Esophagus muscularis mucosa (tissue), 4 donors: ENCODE data around the gene HDAC4. TPM values are rescaled to one million over a fixed set of nuclear protein-coding genes. Genes with fewer than 3 reads are reported as not detected.

Experiments used
- DNase-seq: peaks from one replicate; pipeline ENCODE4 v3.0.0-alpha.2; 2017; ENCODE audit errors: extremely low spot score
- H3K27ac ChIP-seq, 4 donors: fragments of 200-600 bp; sonication (generic); replicated peaks in 1 of 4; 1 replicate in 3 of 4; 2 replicates in 1 of 4; pipeline ENCODE4 v1.5.1; 2016 to 2019; ENCODE audit warnings: mild to moderate bottlenecking in 1 of 4
- H3K27me3 ChIP-seq, 4 donors: fragments of 200-600 bp; sonication (generic); one replicate each; pipeline versions ENCODE4 v1.5.1 to v1.6.0; 2016 to 2019
- H3K36me3 ChIP-seq, 4 donors: fragments of 200-600 bp; sonication (generic); one replicate each; pipeline ENCODE4 v1.5.1; 2016 to 2019
- H3K4me1 ChIP-seq, 4 donors: fragments of 200-600 bp; sonication (generic); one replicate each; pipeline ENCODE4 v1.5.1; 2016 to 2019
- H3K4me3 ChIP-seq, 4 donors: fragments of 200-600 bp; sonication (generic); 1 replicate in 2 of 4; 2 replicates in 2 of 4; pipeline ENCODE4 v1.5.1; 2016 to 2019; ENCODE audit warnings: mild to moderate bottlenecking in 4 of 4, moderate library complexity in 1 of 4
- H3K9me3 ChIP-seq, 4 donors: fragments of 200-600 bp; sonication (generic); 1 replicate in 3 of 4; 2 replicates in 1 of 4; pipeline ENCODE4 v1.5.1; 2016 to 2019
- EP300 ChIP-seq: sonication (generic); formaldehyde crosslinking; IDR thresholded peaks from one replicate; pipeline ENCODE4 v1.6.1; 2017; ENCODE audit warnings: antibody characterized with exemption
- POLR2A ChIP-seq: fragments of 450-650 bp; IDR thresholded peaks from one replicate; pipeline ENCODE4 v1.6.1; 2017; ENCODE audit warnings: antibody characterized with exemption, moderate library complexity, mild to moderate bottlenecking, low read depth
- POLR2AphosphoS5 ChIP-seq, 2 donors: sonication (generic); formaldehyde crosslinking; IDR thresholded peaks; one replicate each; pipeline ENCODE4 v1.6.1; 2017; ENCODE audit warnings: antibody characterized with exemption in 2 of 2
- WGBS: methylation state at CpG from one replicate; pipeline ENCODE4 v1.1.5; 2018; 5-methylcytosine and 5-hydroxymethylcytosine counted together
- intact Hi-C: fragments of 100-400 bp; cut with DNase I; formaldehyde crosslinking; loops from one replicate; pipeline ENCODE4 v1.15.1; 2023
- total RNA-seq, 4 donors: library from RNA; depleted of rRNA; stranded (reverse); fragments of >200 nt; gene quantifications; one replicate each; pipeline versions ENCODE4 v1.1.0 to v1.2.1, GENCODE V29; 2016
- TF ChIP-seq, protein P1 (sequence below), 3 experiments: fragments of 200-600 bp in 2 of 3; fragments of 450-650 bp in 1 of 3; sonication (generic) in 2 of 3; IDR thresholded peaks; one replicate each; pipeline ENCODE4 v1.5.1; 2017 to 2019; ENCODE audit warnings: antibody characterized with exemption in 3 of 3, mild to moderate bottlenecking in 2 of 3, moderate library complexity in 1 of 3

Gene HDAC4
- total RNA-seq, 4 donors from 2014 or later, result 59.4 to 119 (median 76.1) TPM

DNA sequence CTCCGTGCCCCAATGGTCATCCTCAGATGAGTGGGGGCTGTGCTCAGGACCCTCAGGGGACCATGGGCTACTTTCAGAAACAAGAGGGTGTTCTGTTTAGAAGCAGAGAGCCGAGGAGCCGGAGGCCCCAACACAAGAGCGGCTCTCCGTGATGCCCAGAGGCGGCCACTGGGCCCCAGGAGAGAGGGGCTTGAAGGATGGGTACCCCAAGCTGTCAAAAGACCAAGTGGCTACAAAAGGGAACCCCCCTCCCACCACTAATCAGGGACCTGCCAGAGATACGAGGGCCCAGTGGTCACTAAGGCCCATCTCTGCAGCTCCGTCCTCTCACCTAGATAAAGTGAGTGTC lies 93.6 kb downstream of the HDAC4 start:
- no peaks in the 10 kb centered on the region for H3K36me3 ChIP-seq
- no peaks in the 10 kb centered on the region for H3K9me3 ChIP-seq
- DNase-seq, result no peak
- peaks cover 90 to 100% (median 98%) of the 10 kb centered on the region in 4 donors for H3K4me1 ChIP-seq
- TF ChIP-seq, protein P1, sequence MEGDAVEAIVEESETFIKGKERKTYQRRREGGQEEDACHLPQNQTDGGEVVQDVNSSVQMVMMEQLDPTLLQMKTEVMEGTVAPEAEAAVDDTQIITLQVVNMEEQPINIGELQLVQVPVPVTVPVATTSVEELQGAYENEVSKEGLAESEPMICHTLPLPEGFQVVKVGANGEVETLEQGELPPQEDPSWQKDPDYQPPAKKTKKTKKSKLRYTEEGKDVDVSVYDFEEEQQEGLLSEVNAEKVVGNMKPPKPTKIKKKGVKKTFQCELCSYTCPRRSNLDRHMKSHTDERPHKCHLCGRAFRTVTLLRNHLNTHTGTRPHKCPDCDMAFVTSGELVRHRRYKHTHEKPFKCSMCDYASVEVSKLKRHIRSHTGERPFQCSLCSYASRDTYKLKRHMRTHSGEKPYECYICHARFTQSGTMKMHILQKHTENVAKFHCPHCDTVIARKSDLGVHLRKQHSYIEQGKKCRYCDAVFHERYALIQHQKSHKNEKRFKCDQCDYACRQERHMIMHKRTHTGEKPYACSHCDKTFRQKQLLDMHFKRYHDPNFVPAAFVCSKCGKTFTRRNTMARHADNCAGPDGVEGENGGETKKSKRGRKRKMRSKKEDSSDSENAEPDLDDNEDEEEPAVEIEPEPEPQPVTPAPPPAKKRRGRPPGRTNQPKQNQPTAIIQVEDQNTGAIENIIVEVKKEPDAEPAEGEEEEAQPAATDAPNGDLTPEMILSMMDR (IDR thresholded peaks at IDR 0.05), result no peak
- peak overlapping the region; percentile 82 to 92 (median 90) for H3K27ac ChIP-seq
- no peaks in the 10 kb centered on the region for H3K27me3 ChIP-seq
- 81% methylated on average over 7 of the region's 8 CpGs for WGBS
- H3K4me3 ChIP-seq, result peak overlapping the region; percentile 51 to 62 (median 54)
- intact Hi-C loops, result no loop called here

DNA sequence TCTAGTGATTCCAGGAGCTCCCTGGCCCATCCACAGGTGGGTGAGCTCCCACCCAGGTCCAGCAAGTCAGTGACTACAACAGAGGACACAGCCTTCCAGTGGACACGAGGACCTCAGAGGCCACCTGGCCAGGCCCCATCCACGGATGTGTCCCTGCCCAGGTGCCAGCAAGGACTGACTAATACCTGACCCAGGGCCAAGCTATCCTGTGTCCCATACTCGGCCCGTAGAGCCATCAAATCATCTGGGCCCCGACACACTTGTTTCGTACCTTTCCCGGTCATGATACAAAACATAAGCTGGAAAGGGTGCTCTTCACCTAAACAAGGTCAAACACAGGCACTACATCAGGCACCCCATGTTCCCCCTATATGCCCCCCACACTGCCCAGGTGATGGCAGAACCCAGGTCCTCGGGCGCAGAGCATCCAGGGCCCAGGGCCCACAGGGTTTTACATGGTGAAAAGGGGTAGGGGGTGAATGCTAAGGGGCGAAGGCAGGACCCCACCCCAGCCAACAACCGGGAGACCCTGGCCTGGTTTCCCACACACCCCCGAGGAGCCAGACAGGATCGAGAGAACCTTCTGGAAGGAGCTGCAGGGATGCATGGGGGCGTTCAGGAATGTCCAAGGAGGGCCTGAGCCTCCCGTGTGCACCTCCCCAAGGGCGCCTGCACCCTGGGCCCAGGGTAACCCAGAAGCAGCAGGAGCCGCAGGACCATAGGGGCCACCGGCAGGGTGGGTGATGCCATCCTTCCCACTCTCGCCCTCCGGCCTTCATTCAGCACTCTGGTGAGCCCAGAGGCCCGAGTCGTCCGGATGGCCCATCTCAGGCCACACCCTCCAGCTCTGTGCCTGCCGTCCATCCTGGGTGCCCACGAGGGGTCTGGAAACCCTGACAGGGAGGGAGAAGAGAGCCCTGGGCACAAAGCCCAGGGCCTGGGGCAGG lies 94.3 kb downstream of the HDAC4 start:
- intact Hi-C loops, result no loop called here
- 83% methylated on average over 13 of the region's 25 CpGs for WGBS

DNA sequence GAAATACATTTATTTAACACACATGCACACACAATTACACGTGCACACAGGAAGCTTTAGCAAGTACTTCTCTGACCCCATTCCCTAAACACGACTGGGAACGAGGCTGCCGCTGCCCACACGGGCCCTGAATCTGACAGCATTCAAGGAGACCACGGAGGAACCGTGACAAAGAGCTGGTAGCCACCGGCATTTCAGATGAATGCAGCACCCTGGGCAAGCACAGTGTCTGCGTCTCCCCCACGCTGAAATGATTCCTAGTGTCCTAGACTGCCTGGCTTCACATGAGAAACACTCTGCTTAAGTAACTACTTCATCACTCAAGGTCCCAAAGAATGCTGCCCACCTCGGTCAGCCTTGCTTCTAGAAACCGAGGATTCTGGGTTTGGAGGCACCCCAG lies 95.0 kb downstream of the HDAC4 start:
- DNase-seq, result no peak
- peaks cover 89 to 100% (median 98%) of the 10 kb centered on the region in 4 donors for H3K4me1 ChIP-seq
- TF ChIP-seq POLR2A (no peak), POLR2AphosphoS5 (IDR thresholded peaks at IDR 0.05) (peak; percentile 40 to 49), EP300 (no peak)
- TF ChIP-seq, protein P1 (IDR thresholded peaks at IDR 0.05), result no peak
- no peaks in the 10 kb centered on the region for H3K27me3 ChIP-seq
- 59% methylated on average over 12 of the region's 12 CpGs for WGBS
- peak overlapping the region; percentile 82 to 92 (median 90) for H3K27ac ChIP-seq
- intact Hi-C loops, result no loop called here
- peak overlapping the region; percentile 19 to 62 (median 52) for H3K4me3 ChIP-seq
- H3K9me3 ChIP-seq, result no peaks in the 10 kb centered on the region
- no peaks in the 10 kb centered on the region for H3K36me3 ChIP-seq

More for the DNA sequence above, 94.3 kb downstream of the HDAC4 start:
- H3K4me3 ChIP-seq, result peak overlapping the region; percentile 51 to 62 (median 54)
- no peak for DNase-seq
- no peaks in the 10 kb centered on the region for H3K27me3 ChIP-seq
- H3K9me3 ChIP-seq, result no peaks in the 10 kb centered on the region
- peaks cover 93 to 100% (median 98%) of the 10 kb centered on the region in 4 donors for H3K4me1 ChIP-seq
- TF ChIP-seq POLR2AphosphoS5 (IDR thresholded peaks at IDR 0.05), result no peak
- TF ChIP-seq POLR2A, result no peak
- TF ChIP-seq, protein P1 (IDR thresholded peaks at IDR 0.05), result no peak
- TF ChIP-seq EP300, result no peak
- no peaks in the 10 kb centered on the region for H3K36me3 ChIP-seq
- peak overlapping the region; percentile 82 to 92 (median 90) for H3K27ac ChIP-seq

DNA sequence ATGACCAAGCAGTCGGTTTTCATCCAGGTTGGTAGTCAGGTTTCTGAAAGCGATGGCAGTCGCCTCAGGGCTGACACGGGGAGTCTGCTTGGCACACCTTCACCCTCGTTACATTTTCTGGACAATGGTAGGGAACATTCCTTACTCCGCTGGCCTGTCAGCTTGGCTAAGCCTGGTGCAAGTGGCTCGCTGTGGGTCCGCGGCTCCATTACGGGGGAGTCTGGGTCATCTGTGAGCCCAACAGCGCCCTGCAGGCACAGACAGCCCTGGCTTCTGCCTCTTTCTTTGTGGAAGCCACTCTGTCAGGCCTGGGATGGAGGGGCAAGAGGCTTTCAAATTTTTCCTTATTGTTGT lies 95.6 kb downstream of the HDAC4 start:
- Histone ChIP-seq H3K27ac (peak overlapping the region; percentile 82 to 92 (median 90)), H3K4me1 (peaks cover 85 to 100% (median 98%) of the 10 kb centered on the region in 4 donors), H3K36me3 (no peaks in the 10 kb centered on the region), H3K4me3 (peak overlapping the region; percentile 19 to 54 (median 38)), H3K9me3 (no peaks in the 10 kb centered on the region), H3K27me3 (no peaks in the 10 kb centered on the region)
- WGBS, result 54% methylated on average over 5 of the region's 11 CpGs
- TF ChIP-seq POLR2A (no peak), EP300 (no peak), POLR2AphosphoS5 (IDR thresholded peaks at IDR 0.05) (peak in 1 of 2 donors; percentile 16)
- TF ChIP-seq, protein P1 (IDR thresholded peaks at IDR 0.05), result no peak
- intact Hi-C loops, result no loop called here
- no peak for DNase-seq
